HG03103 (cell line): ENCODE data around the gene HOMEZ.
"Not testable (repeated sequence)": the region's sequence is repeated elsewhere in the genome, so short reads cannot be mapped to it uniquely, and the experiment has no call there.

Experiments
- ATAC-seq: cut with Tn5 transposase; IDR thresholded peaks from one replicate; pipeline ENCODE4 v1.9.1; 2021; ENCODE audit warnings: low read depth; ENCODE audit not compliant: unreplicated experiment

Gene HOMEZ

GRCh38 chr14:23285530-23286019 lies 357 bp downstream of the HOMEZ start:
- ATAC-seq = peak; percentile 8

- ATAC-seq = no peak
Measured at GRCh38 chr14:23284654-23285529, 1.0 kb downstream of the HOMEZ start.

- ATAC-seq = no peak
Measured at GRCh38 chr14:23281247-23281646, 4.7 kb downstream of the HOMEZ start.

GRCh38 chr14:23277928-23278327 lies 8.0 kb downstream of the HOMEZ start:
- not testable (repeated sequence) for ATAC-seq

- ATAC-seq = no peak
Measured at GRCh38 chr14:23277189-23277588, 8.7 kb downstream of the HOMEZ start.

- ATAC-seq = no peak
Measured at GRCh38 chr14:23275412-23275811, 10.5 kb downstream of the HOMEZ start.

- no peak for ATAC-seq
Measured at GRCh38 chr14:23269193-23269592, 16.7 kb downstream of the HOMEZ start.

GRCh38 chr14:23260849-23261248 lies 25.1 kb downstream of the HOMEZ start:
- not testable (repeated sequence) for ATAC-seq

- no peak for ATAC-seq
Measured at GRCh38 chr14:23259426-23259825, 26.5 kb downstream of the HOMEZ start.

- no peak for ATAC-seq
Measured at GRCh38 chr14:23258256-23258655, 27.7 kb downstream of the HOMEZ start.

GRCh38 chr14:23252420-23253333 lies 33.3 kb downstream of the HOMEZ start:
- ATAC-seq = no peak

- ATAC-seq = no peak
Measured at GRCh38 chr14:23252006-23252405, 33.9 kb downstream of the HOMEZ start.

- ATAC-seq = no peak
Measured at GRCh38 chr14:23249824-23250223, 36.1 kb downstream of the HOMEZ start.

GRCh38 chr14:23248601-23249000 lies 37.3 kb downstream of the HOMEZ start:
- no peak for ATAC-seq

GRCh38 chr14:23245282-23245681 lies 40.6 kb downstream of the HOMEZ start:
- no peak for ATAC-seq

GRCh38 chr14:23243066-23243465 lies 42.9 kb downstream of the HOMEZ start:
- no peak for ATAC-seq

GRCh38 chr14:23242076-23242475 lies 43.9 kb downstream of the HOMEZ start:
- no peak for ATAC-seq

- not testable (repeated sequence) for ATAC-seq
Measured at GRCh38 chr14:23241061-23241715, 44.7 kb downstream of the HOMEZ start.

GRCh38 chr14:23240661-23241060 lies 45.3 kb downstream of the HOMEZ start:
- ATAC-seq = no peak

GRCh38 chr14:23237772-23238594 lies 47.9 kb downstream of the HOMEZ start, which contains the start of gene RNF212B:
TSS of gene RNF212B (plus strand) at chr14:23237936. CDS start at chr14:23240346, 2,410 bp downstream.
- no peak for ATAC-seq
